GM18505 (cell line): ENCODE data around the gene PPP1R7.

Source experiments
- ATAC-seq: cut with Tn5 transposase; IDR thresholded peaks from one replicate; pipeline ENCODE4 v1.9.1; 2021; ENCODE audit not compliant: unreplicated experiment
- POLR2A ChIP-seq: IDR thresholded peaks from 4 replicates; pipeline ENCODE4 v1.6.1; 2011; ENCODE audit warnings: borderline replicate concordance; ENCODE audit not compliant: insufficient read depth, insufficient read length; ENCODE audit errors: extremely low read depth

Gene PPP1R7

GRCh38 chr2:241219856-241220356, 69.6 kb downstream of the PPP1R7 start:
- TF ChIP-seq POLR2A = no peak
- no peak for ATAC-seq

GRCh38 chr2:241223211-241224017, 73.1 kb downstream of the PPP1R7 start:
- no peak for TF ChIP-seq POLR2A
- ATAC-seq = no peak

GRCh38 chr2:241224018-241224850, 74.0 kb downstream of the PPP1R7 start:
- no peak for ATAC-seq
- TF ChIP-seq POLR2A = no peak

GRCh38 chr2:241224851-241225438, 74.7 kb downstream of the PPP1R7 start:
- ATAC-seq = no peak

GRCh38 chr2:241225545-241225944, 75.3 kb downstream of the PPP1R7 start:
- no peak for TF ChIP-seq POLR2A
- ATAC-seq = no peak

More at GRCh38 chr2:241224851-241225438, 74.7 kb downstream of the PPP1R7 start:
- TF ChIP-seq POLR2A = no peak

GRCh38 chr2:241225983-241226382, 75.7 kb downstream of the PPP1R7 start:
- no peak for ATAC-seq
- no peak for TF ChIP-seq POLR2A

- no peak for ATAC-seq
Observed at GRCh38 chr2:241226723-241227572, 76.7 kb downstream of the PPP1R7 start.

GRCh38 chr2:241227594-241227993, 77.3 kb downstream of the PPP1R7 start:
- ATAC-seq = no peak

More at GRCh38 chr2:241226723-241227572, 76.7 kb downstream of the PPP1R7 start:
- no peak for TF ChIP-seq POLR2A

GRCh38 chr2:241228081-241228859, 78.0 kb downstream of the PPP1R7 start:
- no peak for ATAC-seq
- no peak for TF ChIP-seq POLR2A

More at GRCh38 chr2:241227594-241227993, 77.3 kb downstream of the PPP1R7 start:
- TF ChIP-seq POLR2A = no peak

GRCh38 chr2:241228860-241229516, 78.7 kb downstream of the PPP1R7 start:
- ATAC-seq = no peak
- TF ChIP-seq POLR2A = no peak
